HepG2 (cell line): ENCODE data around the gene TNS1. TPM values are rescaled to one million over a fixed set of nuclear protein-coding genes. Genes with fewer than 3 reads are reported as not detected.

Experiments used
- ARNTL ChIP-seq: sonication (generic); formaldehyde crosslinking; IDR thresholded peaks from 2 replicates; pipeline ENCODE4 v1.4.0; 2020; ENCODE audit warnings: mild to moderate bottlenecking, missing genetic modification reagents
- BORCS8-MEF2B ChIP-seq: sonication (generic); formaldehyde crosslinking; IDR thresholded peaks from 2 replicates; pipeline ENCODE4 v1.8.0; 2022; ENCODE audit warnings: mild to moderate bottlenecking, missing genetic modification reagents
- EED ChIP-seq: sonication (generic); formaldehyde crosslinking; IDR thresholded peaks from 2 replicates; pipeline ENCODE4 v1.5.0; 2020; ENCODE audit warnings: mild to moderate bottlenecking, missing genetic modification reagents
- FOXP1 ChIP-seq, 2 experiments: fragments of 450-650 bp in 1 of 2; IDR thresholded peaks; 2 replicates each; pipeline ENCODE4 v1.6.1; 2017 to 2018; ENCODE audit warnings: antibody characterized with exemption in 1 of 2
- HMG20A ChIP-seq: IDR thresholded peaks from 2 replicates; pipeline ENCODE4 v1.6.1; 2016; ENCODE audit warnings: borderline replicate concordance
- HOXA7 ChIP-seq: sonication (generic); formaldehyde crosslinking; IDR thresholded peaks from 2 replicates; pipeline ENCODE4 v1.8.1; 2022; ENCODE audit warnings: mild to moderate bottlenecking, missing genetic modification reagents, moderate library complexity
- MBNL3 ChIP-seq: fragments of 250-450 bp; sonication (Bioruptor Pico); conservative IDR thresholded peaks from 2 replicates; pipeline ENCODE4 v1.8.0; 2022; ENCODE audit warnings: mild to moderate bottlenecking, inconsistent platforms
- MEIS2 ChIP-seq: sonication (generic); formaldehyde crosslinking; IDR thresholded peaks from 2 replicates; pipeline ENCODE4 v1.9.0; 2021; ENCODE audit warnings: mild to moderate bottlenecking, missing genetic modification reagents
- NR2F6 ChIP-seq, 2 experiments: IDR thresholded peaks; 2 replicates each; pipeline ENCODE4 v1.6.1; 2016; ENCODE audit warnings: antibody characterized with exemption in 1 of 2, mild to moderate bottlenecking in 1 of 2
- PAX8 ChIP-seq: sonication (generic); formaldehyde crosslinking; IDR thresholded peaks from 2 replicates; pipeline ENCODE4 v1.8.0; 2022; ENCODE audit warnings: mild to moderate bottlenecking, missing genetic modification reagents, borderline replicate concordance
- PCBP1 ChIP-seq: fragments of 200-400 bp; formaldehyde crosslinking; IDR thresholded peaks from 2 replicates; pipeline ENCODE4 v1.6.1; 2017; ENCODE audit warnings: mild to moderate bottlenecking, low read depth, low read length, borderline replicate concordance
- SKI ChIP-seq: fragments of 450-650 bp; IDR thresholded peaks from one replicate; pipeline ENCODE4 v1.6.1; 2018; ENCODE audit warnings: mild to moderate bottlenecking; ENCODE audit not compliant: partially characterized antibody
- TAF1 ChIP-seq: sonication (generic); formaldehyde crosslinking; IDR thresholded peaks from 2 replicates; pipeline ENCODE4 v1.4.0; 2020; ENCODE audit warnings: missing genetic modification reagents
- ZMAT5 ChIP-seq: sonication (generic); formaldehyde crosslinking; IDR thresholded peaks from 2 replicates; pipeline ENCODE4 v1.5.0; 2020; ENCODE audit warnings: mild to moderate bottlenecking, low read depth, missing genetic modification reagents, borderline replicate concordance
- ZNF230 ChIP-seq: sonication (generic); formaldehyde crosslinking; IDR thresholded peaks from 2 replicates; pipeline ENCODE4 v1.4.0; 2020; ENCODE audit warnings: mild to moderate bottlenecking, missing genetic modification reagents
- ZNF256 ChIP-seq: sonication (generic); formaldehyde crosslinking; conservative IDR thresholded peaks from 2 replicates; pipeline ENCODE4 v1.4.0; 2020; ENCODE audit warnings: missing genetic modification reagents
- ZNF326 ChIP-seq: sonication (generic); formaldehyde crosslinking; IDR thresholded peaks from 2 replicates; pipeline ENCODE4 v1.4.0; 2020; ENCODE audit warnings: missing genetic modification reagents, borderline replicate concordance
- ZNF337 ChIP-seq: sonication (generic); formaldehyde crosslinking; IDR thresholded peaks from 2 replicates; pipeline ENCODE4 v1.5.1; 2020; ENCODE audit warnings: missing genetic modification reagents, low read depth, mild to moderate bottlenecking, borderline replicate concordance
- ZNF556 ChIP-seq: sonication (generic); formaldehyde crosslinking; IDR thresholded peaks from 2 replicates; pipeline ENCODE4 v1.4.0; 2020; ENCODE audit warnings: mild to moderate bottlenecking, missing genetic modification reagents, borderline replicate concordance
- ZNF678 ChIP-seq: sonication (generic); formaldehyde crosslinking; IDR thresholded peaks from 2 replicates; pipeline ENCODE4 v1.4.0; 2020; ENCODE audit warnings: mild to moderate bottlenecking, missing genetic modification reagents
- ZNF75D ChIP-seq: sonication (generic); formaldehyde crosslinking; IDR thresholded peaks from 2 replicates; pipeline ENCODE4 v1.8.1; 2023; ENCODE audit warnings: missing genetic modification reagents, mild to moderate bottlenecking, borderline replicate concordance
- ZNF891 ChIP-seq: sonication (generic); formaldehyde crosslinking; IDR thresholded peaks from 2 replicates; pipeline ENCODE4 v1.5.0; 2020; ENCODE audit warnings: mild to moderate bottlenecking, missing genetic modification reagents
- ZSCAN21 ChIP-seq: sonication (generic); formaldehyde crosslinking; IDR thresholded peaks from 2 replicates; pipeline ENCODE4 v1.8.0; 2022; ENCODE audit warnings: mild to moderate bottlenecking, missing genetic modification reagents, moderate library complexity, borderline replicate concordance
- polyA plus RNA-seq, 8 experiments: library from polyadenylated mRNA; depleted of rRNA in 3 of 8; stranded (reverse) in 7 of 8; unstranded in 1 of 8; fragments of >200 nt; fragmentation: Illumina TruSeq in 4 of 8; extraction: Trizol in 4 of 8; gene quantifications; 2 replicates each; pipeline versions ENCODE4 v1.2.1 to v1.2.3, GENCODE V29; 2011 to 2016; ENCODE audit warnings: low read depth in 4 of 8, missing spikeins in 1 of 8, mixed read lengths in 1 of 8; ENCODE audit not compliant: insufficient read depth in 1 of 8
- total RNA-seq, 5 experiments: library from RNA; depleted of rRNA; stranded (reverse); fragments of >200 nt; fragmentation: Illumina TruSeq; extraction: Trizol; gene quantifications; 2 replicates each; pipeline ENCODE4 v1.2.3, GENCODE V29; 2016; ENCODE audit warnings: low read depth in 1 of 5
- TF ChIP-seq, protein P1 (sequence below): sonication (generic); formaldehyde crosslinking; IDR thresholded peaks from 2 replicates; pipeline ENCODE4 v1.5.1; 2020; ENCODE audit warnings: mild to moderate bottlenecking, moderate library complexity, missing genetic modification reagents
- TF ChIP-seq, protein P2 (sequence below): sonication (generic); formaldehyde crosslinking; IDR thresholded peaks from 2 replicates; pipeline ENCODE4 v1.4.0; 2020; ENCODE audit warnings: low read depth, mild to moderate bottlenecking, missing genetic modification reagents
- TF ChIP-seq, protein P3 (sequence below): sonication (generic); formaldehyde crosslinking; IDR thresholded peaks from 2 replicates; pipeline ENCODE4 v1.8.0; 2022; ENCODE audit warnings: mild to moderate bottlenecking, missing genetic modification reagents, moderate library complexity
- TF ChIP-seq, protein P4 (sequence below): sonication (generic); formaldehyde crosslinking; IDR thresholded peaks from 2 replicates; pipeline ENCODE4 v1.5.0; 2020; ENCODE audit warnings: missing genetic modification reagents

The TNS1 gene
- total and polyA plus RNA-seq, 2 of the 13 experiments (the other 11 are each of a cell fraction or from before 2014, with no cell fraction given) = 1.9 to 118 TPM

- TF ChIP-seq, protein P1, sequence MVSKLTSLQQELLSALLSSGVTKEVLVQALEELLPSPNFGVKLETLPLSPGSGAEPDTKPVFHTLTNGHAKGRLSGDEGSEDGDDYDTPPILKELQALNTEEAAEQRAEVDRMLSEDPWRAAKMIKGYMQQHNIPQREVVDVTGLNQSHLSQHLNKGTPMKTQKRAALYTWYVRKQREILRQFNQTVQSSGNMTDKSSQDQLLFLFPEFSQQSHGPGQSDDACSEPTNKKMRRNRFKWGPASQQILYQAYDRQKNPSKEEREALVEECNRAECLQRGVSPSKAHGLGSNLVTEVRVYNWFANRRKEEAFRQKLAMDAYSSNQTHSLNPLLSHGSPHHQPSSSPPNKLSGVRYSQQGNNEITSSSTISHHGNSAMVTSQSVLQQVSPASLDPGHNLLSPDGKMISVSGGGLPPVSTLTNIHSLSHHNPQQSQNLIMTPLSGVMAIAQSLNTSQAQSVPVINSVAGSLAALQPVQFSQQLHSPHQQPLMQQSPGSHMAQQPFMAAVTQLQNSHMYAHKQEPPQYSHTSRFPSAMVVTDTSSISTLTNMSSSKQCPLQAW = no peak
- TF ChIP-seq ZNF326 (CRISPR knock-in tag) (no peak), HMG20A (CRISPR knock-in tag) (no peak), ZSCAN21 (CRISPR knock-in tag) (0 out of 2 replicates have a peak, but pooled peaks have one; percentile 63), ZNF891 (no peak), ZNF337 (no peak), SKI (no peak), ZMAT5 (no peak), ZNF230 (CRISPR knock-in tag) (0 out of 2 replicates have a peak, but pooled peaks have one; percentile 34), ZNF678 (no peak), MEIS2 (CRISPR knock-in tag) (no peak; the same call in 1 of the 2 replicates), FOXP1 (IDR thresholded peaks at IDR 0.05) (no peak), FOXP1 (CRISPR knock-in tag; IDR thresholded peaks at IDR 0.05) (no peak), HOXA7 (CRISPR knock-in tag) (no peak), PAX8 (CRISPR knock-in tag) (0 out of 2 replicates have a peak, but pooled peaks have one; percentile 44), NR2F6 (IDR thresholded peaks at IDR 0.05) (no peak), NR2F6 (CRISPR knock-in tag; IDR thresholded peaks at IDR 0.05) (no peak), BORCS8-MEF2B (CRISPR knock-in tag) (no peak), MBNL3 (no peak), ARNTL (CRISPR knock-in tag) (0 out of 2 replicates have a peak, but pooled peaks have one; percentile 26), ZNF75D (CRISPR knock-in tag) (no peak), TAF1 (CRISPR knock-in tag) (no peak), ZNF256 (CRISPR knock-in tag) (no peak), PCBP1 (no peak), ZNF556 (CRISPR knock-in tag) (peak; percentile 83; the same call in 1 of the 2 replicates), EED (CRISPR knock-in tag) (no peak)
- TF ChIP-seq, protein P2, sequence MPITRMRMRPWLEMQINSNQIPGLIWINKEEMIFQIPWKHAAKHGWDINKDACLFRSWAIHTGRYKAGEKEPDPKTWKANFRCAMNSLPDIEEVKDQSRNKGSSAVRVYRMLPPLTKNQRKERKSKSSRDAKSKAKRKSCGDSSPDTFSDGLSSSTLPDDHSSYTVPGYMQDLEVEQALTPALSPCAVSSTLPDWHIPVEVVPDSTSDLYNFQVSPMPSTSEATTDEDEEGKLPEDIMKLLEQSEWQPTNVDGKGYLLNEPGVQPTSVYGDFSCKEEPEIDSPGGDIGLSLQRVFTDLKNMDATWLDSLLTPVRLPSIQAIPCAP (CRISPR knock-in tag) = 0 out of 2 replicates have a peak, but pooled peaks have one; percentile 10
- TF ChIP-seq, protein P3, sequence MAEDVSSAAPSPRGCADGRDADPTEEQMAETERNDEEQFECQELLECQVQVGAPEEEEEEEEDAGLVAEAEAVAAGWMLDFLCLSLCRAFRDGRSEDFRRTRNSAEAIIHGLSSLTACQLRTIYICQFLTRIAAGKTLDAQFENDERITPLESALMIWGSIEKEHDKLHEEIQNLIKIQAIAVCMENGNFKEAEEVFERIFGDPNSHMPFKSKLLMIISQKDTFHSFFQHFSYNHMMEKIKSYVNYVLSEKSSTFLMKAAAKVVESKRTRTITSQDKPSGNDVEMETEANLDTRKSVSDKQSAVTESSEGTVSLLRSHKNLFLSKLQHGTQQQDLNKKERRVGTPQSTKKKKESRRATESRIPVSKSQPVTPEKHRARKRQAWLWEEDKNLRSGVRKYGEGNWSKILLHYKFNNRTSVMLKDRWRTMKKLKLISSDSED (CRISPR knock-in tag) = no peak
- TF ChIP-seq, protein P4, sequence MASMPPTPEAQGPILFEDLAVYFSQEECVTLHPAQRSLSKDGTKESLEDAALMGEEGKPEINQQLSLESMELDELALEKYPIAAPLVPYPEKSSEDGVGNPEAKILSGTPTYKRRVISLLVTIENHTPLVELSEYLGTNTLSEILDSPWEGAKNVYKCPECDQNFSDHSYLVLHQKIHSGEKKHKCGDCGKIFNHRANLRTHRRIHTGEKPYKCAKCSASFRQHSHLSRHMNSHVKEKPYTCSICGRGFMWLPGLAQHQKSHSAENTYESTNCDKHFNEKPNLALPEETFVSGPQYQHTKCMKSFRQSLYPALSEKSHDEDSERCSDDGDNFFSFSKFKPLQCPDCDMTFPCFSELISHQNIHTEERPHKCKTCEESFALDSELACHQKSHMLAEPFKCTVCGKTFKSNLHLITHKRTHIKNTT (CRISPR knock-in tag) = no peak
These were observed 213.0 kb downstream of the TNS1 start (continued) for GRCh38 chr2:217789736-217790181.
